ENCODE measurements around the gene SHISA9. TPM values are rescaled to one million over a fixed set of nuclear protein-coding genes. Genes with fewer than 3 reads are reported as not detected.

Gene SHISA9
- total and polyA plus RNA-seq, 2 donors (not counting 1 experiment from before 2014, with no cell fraction given) = 0.03 to 0.07 TPM

DNA sequence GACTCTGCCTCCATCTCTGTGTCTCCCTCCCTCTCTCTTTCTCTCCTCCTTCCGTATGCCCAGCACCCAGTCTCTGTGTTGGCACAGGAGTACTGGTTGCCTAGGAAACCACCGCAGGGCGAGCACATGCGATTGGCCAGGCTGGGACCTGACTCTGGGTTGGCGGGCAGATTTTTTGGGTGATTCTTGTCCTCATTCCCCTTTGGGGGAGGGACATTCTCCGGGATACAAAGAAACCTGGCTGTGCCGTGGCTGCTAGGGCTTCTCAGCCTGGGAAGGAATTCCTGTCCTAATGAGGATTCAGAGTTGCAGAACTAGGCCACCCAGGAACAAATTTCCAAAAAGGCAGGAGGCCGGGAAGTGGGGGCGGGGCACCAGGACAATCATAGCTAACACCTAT lies 168.9 kb downstream of the SHISA9 start:
- ATAC-seq (ENCODE audit: low read depth) (no peak), DNase-seq (no peak)
- Mint-ChIP-seq H3K27me3 (peaks cover 3% of the 10 kb centered on the region), H3K9me3 (ENCODE audit: insufficient read depth) (peaks cover 3% of the 10 kb centered on the region), H3K4me1 (no peaks in the 10 kb centered on the region), H3K4me3 (no peak overlapping the region), H3K27ac (no peak overlapping the region)
- ChIA-PET POLR2A (no interaction called here), CTCF (no interaction called here)
- Histone ChIP-seq H3K36me3 (replicated peaks in 1 of 2; ENCODE audit: control extremely low read depth in 1 of 2, control insufficient read depth in 1 of 2, extremely low read depth in 1 of 2, insufficient read depth in 2 of 2, low read length in 1 of 2) (no peaks in the 10 kb centered on the region), H3K27me3 (replicated peaks in 1 of 4; ENCODE audit: control extremely low read depth in 1 of 4, control insufficient read depth in 3 of 4, insufficient read depth in 4 of 4, low read length in 3 of 4) (no peaks in the 10 kb centered on the region), H3K9me3 (ENCODE audit: control extremely low read depth in 1 of 3, control insufficient read depth in 2 of 3, insufficient read depth in 1 of 3, low read length in 2 of 3) (peaks cover 0 to 10% (median 0%) of the 10 kb centered on the region in 3 donors), H4K20me1 (ENCODE audit: control insufficient read depth, insufficient read depth, low read length, poor library complexity, severe bottlenecking) (no peaks in the 10 kb centered on the region), H3K27ac (ENCODE audit: low read length in 2 of 2) (no peak overlapping the region), H3K9ac (ENCODE audit: low read length) (no peak overlapping the region), H3K4me2 (replicated peaks; ENCODE audit: low read depth, low read length, poor library complexity, severe bottlenecking) (no peak overlapping the region), H3K4me1 (ENCODE audit: control insufficient read depth in 2 of 2, insufficient read depth in 2 of 2, low read length in 2 of 2) (no peaks in the 10 kb centered on the region), H2AFZ (ENCODE audit: insufficient read depth, low read depth, low read length, poor library complexity, severe bottlenecking) (no peak overlapping the region), H3K79me2 (ENCODE audit: control insufficient read depth, insufficient read depth, low read length) (no peaks in the 10 kb centered on the region), H3K4me3 (ENCODE audit: control extremely low read depth in 1 of 5, extremely low read depth in 1 of 5, insufficient read depth in 1 of 5, low read depth in 2 of 5, low read length in 4 of 5) (no peak overlapping the region)
- no peak for TF ChIP-seq EZH2 (IDR thresholded peaks at IDR 0.05; ENCODE audit: borderline replicate concordance, insufficient read depth, low read depth, low read length, poor library complexity, severe bottlenecking)
- TF ChIP-seq, protein P1, sequence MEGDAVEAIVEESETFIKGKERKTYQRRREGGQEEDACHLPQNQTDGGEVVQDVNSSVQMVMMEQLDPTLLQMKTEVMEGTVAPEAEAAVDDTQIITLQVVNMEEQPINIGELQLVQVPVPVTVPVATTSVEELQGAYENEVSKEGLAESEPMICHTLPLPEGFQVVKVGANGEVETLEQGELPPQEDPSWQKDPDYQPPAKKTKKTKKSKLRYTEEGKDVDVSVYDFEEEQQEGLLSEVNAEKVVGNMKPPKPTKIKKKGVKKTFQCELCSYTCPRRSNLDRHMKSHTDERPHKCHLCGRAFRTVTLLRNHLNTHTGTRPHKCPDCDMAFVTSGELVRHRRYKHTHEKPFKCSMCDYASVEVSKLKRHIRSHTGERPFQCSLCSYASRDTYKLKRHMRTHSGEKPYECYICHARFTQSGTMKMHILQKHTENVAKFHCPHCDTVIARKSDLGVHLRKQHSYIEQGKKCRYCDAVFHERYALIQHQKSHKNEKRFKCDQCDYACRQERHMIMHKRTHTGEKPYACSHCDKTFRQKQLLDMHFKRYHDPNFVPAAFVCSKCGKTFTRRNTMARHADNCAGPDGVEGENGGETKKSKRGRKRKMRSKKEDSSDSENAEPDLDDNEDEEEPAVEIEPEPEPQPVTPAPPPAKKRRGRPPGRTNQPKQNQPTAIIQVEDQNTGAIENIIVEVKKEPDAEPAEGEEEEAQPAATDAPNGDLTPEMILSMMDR (IDR thresholded peaks at IDR 0.05) = no peak
- WGBS (ENCODE audit: insufficient coverage) = 18% methylated on average over 7 of the region's 9 CpGs
- intact Hi-C loops (cut with micrococcal nuclease) = no loop called here

DNA sequence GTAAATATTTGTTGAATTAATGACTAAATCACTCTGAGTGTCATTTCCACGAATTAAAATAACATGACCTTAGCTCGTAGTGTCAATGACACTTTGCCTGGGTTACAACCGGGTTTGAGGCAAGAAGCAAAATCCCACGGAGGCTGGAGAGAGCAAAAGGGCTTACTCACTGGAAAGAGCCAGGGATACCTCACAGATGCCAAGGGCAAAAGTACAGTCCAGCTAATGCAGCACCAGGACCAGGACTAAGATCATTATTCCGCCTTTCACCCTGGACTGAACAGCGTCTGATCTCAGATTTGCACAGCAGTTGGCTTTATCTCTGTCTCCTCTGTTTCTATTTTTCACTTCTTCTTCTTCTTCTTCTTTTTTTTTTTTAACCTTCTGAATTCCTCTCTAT lies 175.5 kb downstream of the SHISA9 start:
- no peaks in the 10 kb centered on the region for H3K79me2 ChIP-seq (ENCODE audit: control insufficient read depth, insufficient read depth, low read length)
- no peaks in the 10 kb centered on the region for H3K36me3 ChIP-seq (replicated peaks in 1 of 2; ENCODE audit: control extremely low read depth in 1 of 2, control insufficient read depth in 1 of 2, extremely low read depth in 1 of 2, insufficient read depth in 2 of 2, low read length in 1 of 2)
- peaks cover 0 to 4% (median 0%) of the 10 kb centered on the region in 3 donors for H3K9me3 ChIP-seq (ENCODE audit: control extremely low read depth in 1 of 3, control insufficient read depth in 2 of 3, insufficient read depth in 1 of 3, low read length in 2 of 3)
- H3K4me1 ChIP-seq (ENCODE audit: control insufficient read depth in 2 of 2, insufficient read depth in 2 of 2, low read length in 2 of 2) = no peaks in the 10 kb centered on the region
- H3K4me2 ChIP-seq (replicated peaks; ENCODE audit: low read depth, low read length, poor library complexity, severe bottlenecking) = no peak overlapping the region
- intact Hi-C loops (cut with micrococcal nuclease) = no loop called here
- no peak overlapping the region for H2AFZ ChIP-seq (ENCODE audit: insufficient read depth, low read depth, low read length, poor library complexity, severe bottlenecking)
- no peaks in the 10 kb centered on the region for H3K27me3 ChIP-seq (replicated peaks in 1 of 4; ENCODE audit: control extremely low read depth in 1 of 4, control insufficient read depth in 3 of 4, insufficient read depth in 4 of 4, low read length in 3 of 4)
- Mint-ChIP-seq H3K4me3 (no peak overlapping the region), H3K4me1 (no peaks in the 10 kb centered on the region), H3K27ac (no peak overlapping the region), H3K9me3 (ENCODE audit: insufficient read depth) (no peaks in the 10 kb centered on the region), H3K27me3 (peaks cover 3% of the 10 kb centered on the region)
- ChIA-PET CTCF (no interaction called here), POLR2A (no interaction called here)
- no peak overlapping the region for H3K9ac ChIP-seq (ENCODE audit: low read length)
- no peak overlapping the region for H3K27ac ChIP-seq (ENCODE audit: low read length in 2 of 2)
- TF ChIP-seq, protein P1 (IDR thresholded peaks at IDR 0.05) = no peak
- no peak for TF ChIP-seq EZH2 (IDR thresholded peaks at IDR 0.05; ENCODE audit: borderline replicate concordance, insufficient read depth, low read depth, low read length, poor library complexity, severe bottlenecking)
- no peak overlapping the region for H3K4me3 ChIP-seq (ENCODE audit: control extremely low read depth in 1 of 5, extremely low read depth in 1 of 5, insufficient read depth in 1 of 5, low read depth in 2 of 5, low read length in 4 of 5)
- 89% methylated on average over 6 of the region's 6 CpGs for WGBS (ENCODE audit: insufficient coverage)
- no peak for DNase-seq
- no peak for ATAC-seq (ENCODE audit: low read depth)
- H4K20me1 ChIP-seq (ENCODE audit: control insufficient read depth, insufficient read depth, low read length, poor library complexity, severe bottlenecking) = no peaks in the 10 kb centered on the region
